Vagina (tissue), 2 donors: ENCODE results near the gene ODAD3. TPM values are rescaled to one million over a fixed set of nuclear protein-coding genes. Genes with fewer than 3 reads are reported as not detected.

Experiments used
- DNase-seq, 2 donors: peaks; one replicate each; pipeline ENCODE4 v3.0.0-alpha.2; 2017; ENCODE audit errors: extremely low spot score in 2 of 2
- H3K27ac ChIP-seq: fragments of 200-600 bp; sonication (generic); one replicate; pipeline ENCODE4 v1.5.1; 2019
- H3K27me3 ChIP-seq: fragments of 200-600 bp; sonication (generic); one replicate; pipeline ENCODE4 v1.5.1; 2019
- H3K36me3 ChIP-seq, 2 donors: fragments of 200-600 bp; sonication (generic); one replicate each; pipeline ENCODE4 v1.5.1; 2017 to 2019
- H3K4me1 ChIP-seq: fragments of 200-600 bp; sonication (generic); one replicate; pipeline ENCODE4 v1.5.1; 2019
- H3K4me3 ChIP-seq, 2 donors: fragments of 200-600 bp; sonication (generic); 1 replicate in 1 of 2; 2 replicates in 1 of 2; pipeline ENCODE4 v1.5.1; 2016 to 2019
- H3K9me3 ChIP-seq: fragments of 200-600 bp; sonication (generic); one replicate; pipeline ENCODE4 v1.5.1; 2019
- POLR2A ChIP-seq, 2 donors: fragments of 450-650 bp; IDR thresholded peaks; one replicate each; pipeline ENCODE4 v1.6.1; 2017; ENCODE audit warnings: antibody characterized with exemption in 2 of 2, mild to moderate bottlenecking in 2 of 2, moderate library complexity in 2 of 2
- POLR2AphosphoS5 ChIP-seq, 2 donors: sonication (generic); formaldehyde crosslinking; IDR thresholded peaks; one replicate each; pipeline ENCODE4 v1.9.0; 2017; ENCODE audit warnings: antibody characterized with exemption in 2 of 2, mild to moderate bottlenecking in 2 of 2, low read depth in 1 of 2; ENCODE audit not compliant: insufficient read depth in 1 of 2
- intact Hi-C: fragments of 100-400 bp; cut with DNase I; formaldehyde crosslinking; loops from one replicate; pipeline ENCODE4 v1.15.1; 2023
- total RNA-seq: library from RNA; depleted of rRNA; stranded (reverse); fragments of >200 nt; gene quantifications from one replicate; pipeline ENCODE4 v1.2.3, GENCODE V29; 2016
- TF ChIP-seq, protein P1 (sequence below), 3 experiments: fragments of 450-650 bp in 2 of 3; fragments of 200-600 bp in 1 of 3; sonication (generic) in 1 of 3; IDR thresholded peaks; one replicate each; pipeline ENCODE4 v1.5.1; 2017 to 2019; ENCODE audit warnings: antibody characterized with exemption in 3 of 3, mild to moderate bottlenecking in 2 of 3, moderate library complexity in 2 of 3

ODAD3 gene
- total RNA-seq, 1 donor from 2014 or later = not detected

DNA sequence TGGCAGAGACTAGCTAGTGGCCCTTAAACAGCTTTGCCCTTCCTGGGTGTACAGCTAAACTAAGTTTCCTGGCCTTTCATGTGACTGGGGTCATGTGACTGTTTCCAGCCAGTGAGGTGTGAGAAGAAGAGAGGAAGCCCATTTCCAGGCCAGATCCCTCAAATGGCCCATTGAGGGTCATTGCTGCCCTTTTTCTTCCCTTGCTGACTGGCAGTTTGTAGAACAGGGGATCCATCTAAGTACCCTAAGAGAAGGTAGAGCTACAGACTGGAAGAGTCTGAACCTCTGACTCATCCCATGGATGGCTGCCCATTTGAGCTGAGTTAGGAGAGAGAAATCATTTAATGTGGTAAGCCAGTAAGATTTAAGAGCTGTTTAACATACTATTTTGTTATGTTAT is 57.7 kb downstream of the ODAD3 start:
- peak overlapping the region; percentile 42 for H3K27ac ChIP-seq
- intact Hi-C loops = loop anchor here (5.0 kb wide), 1 partner anchor 55 kb away; no protein-coding TSS in a partner anchor
- H3K4me1 ChIP-seq = peaks cover 73% of the 10 kb centered on the region

DNA sequence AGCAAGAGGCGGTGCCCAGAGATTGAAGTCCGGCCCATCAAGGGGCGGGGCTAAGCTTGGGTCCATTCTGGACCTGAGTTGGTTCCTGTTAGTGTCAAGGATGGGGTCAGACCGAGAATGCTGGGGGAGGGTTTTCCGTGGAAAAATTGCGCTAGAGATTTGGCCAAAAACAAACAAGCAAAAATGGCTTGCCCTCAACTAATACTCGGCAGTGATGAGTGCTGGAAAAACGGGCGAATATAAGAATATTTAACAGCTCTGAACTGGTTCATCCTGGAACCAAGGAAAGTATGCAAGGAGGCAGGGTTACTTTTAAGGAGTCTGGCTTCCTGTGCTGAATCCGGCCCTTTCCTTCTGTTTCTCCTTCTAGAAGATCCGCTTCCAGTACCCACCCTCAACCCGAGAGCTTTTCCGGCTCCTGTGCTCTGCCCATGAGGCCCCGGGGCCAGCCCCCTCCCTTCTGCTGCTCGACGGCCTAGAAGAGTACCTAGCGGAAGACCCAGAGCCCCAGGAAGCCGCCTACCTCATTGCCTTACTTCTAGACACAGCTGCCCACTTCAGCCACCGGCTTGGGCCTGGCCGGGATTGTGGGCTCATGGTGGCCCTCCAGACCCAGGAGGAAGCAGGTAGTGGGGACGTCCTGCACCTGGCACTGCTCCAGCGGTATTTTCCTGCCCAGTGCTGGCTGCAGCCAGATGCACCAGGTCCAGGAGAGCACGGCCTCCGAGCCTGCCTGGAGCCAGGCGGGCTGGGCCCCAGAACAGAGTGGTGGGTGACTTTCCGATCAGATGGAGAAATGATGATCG is 59.6 kb downstream of the ODAD3 start:
- no peaks in the 10 kb centered on the region for H3K9me3 ChIP-seq
- no peaks in the 10 kb centered on the region for H3K36me3 ChIP-seq
- H3K4me3 ChIP-seq = peak overlapping the region; percentile 60 to 64
- peaks cover 58% of the 10 kb centered on the region for H3K4me1 ChIP-seq
- intact Hi-C loops = loop anchor here (5.0 kb wide), 1 partner anchor 57 kb away; no protein-coding TSS in a partner anchor
- TF ChIP-seq, protein P1, sequence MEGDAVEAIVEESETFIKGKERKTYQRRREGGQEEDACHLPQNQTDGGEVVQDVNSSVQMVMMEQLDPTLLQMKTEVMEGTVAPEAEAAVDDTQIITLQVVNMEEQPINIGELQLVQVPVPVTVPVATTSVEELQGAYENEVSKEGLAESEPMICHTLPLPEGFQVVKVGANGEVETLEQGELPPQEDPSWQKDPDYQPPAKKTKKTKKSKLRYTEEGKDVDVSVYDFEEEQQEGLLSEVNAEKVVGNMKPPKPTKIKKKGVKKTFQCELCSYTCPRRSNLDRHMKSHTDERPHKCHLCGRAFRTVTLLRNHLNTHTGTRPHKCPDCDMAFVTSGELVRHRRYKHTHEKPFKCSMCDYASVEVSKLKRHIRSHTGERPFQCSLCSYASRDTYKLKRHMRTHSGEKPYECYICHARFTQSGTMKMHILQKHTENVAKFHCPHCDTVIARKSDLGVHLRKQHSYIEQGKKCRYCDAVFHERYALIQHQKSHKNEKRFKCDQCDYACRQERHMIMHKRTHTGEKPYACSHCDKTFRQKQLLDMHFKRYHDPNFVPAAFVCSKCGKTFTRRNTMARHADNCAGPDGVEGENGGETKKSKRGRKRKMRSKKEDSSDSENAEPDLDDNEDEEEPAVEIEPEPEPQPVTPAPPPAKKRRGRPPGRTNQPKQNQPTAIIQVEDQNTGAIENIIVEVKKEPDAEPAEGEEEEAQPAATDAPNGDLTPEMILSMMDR (IDR thresholded peaks at IDR 0.05) = no peak
- peak in 1 of 2 donors; percentile 75 for TF ChIP-seq POLR2A (IDR thresholded peaks at IDR 0.05)
- TF ChIP-seq POLR2AphosphoS5 (IDR thresholded peaks at IDR 0.05; ENCODE audit: insufficient read depth in 1 of 2, low read depth in 1 of 2) = peak; percentile 18 to 29
- peak overlapping the region; percentile 86 for H3K27ac ChIP-seq
- DNase-seq = no peak
- H3K27me3 ChIP-seq = no peaks in the 10 kb centered on the region

More for the DNA sequence above, 57.7 kb downstream of the ODAD3 start:
- H3K4me3 ChIP-seq = no peak overlapping the region
- H3K9me3 ChIP-seq = no peaks in the 10 kb centered on the region
- TF ChIP-seq POLR2AphosphoS5 (IDR thresholded peaks at IDR 0.05; ENCODE audit: insufficient read depth in 1 of 2, low read depth in 1 of 2) (peak in 1 of 2 donors; percentile 22), POLR2A (IDR thresholded peaks at IDR 0.05) (no peak)
- no peak for DNase-seq
- H3K27me3 ChIP-seq = no peaks in the 10 kb centered on the region
- H3K36me3 ChIP-seq = no peaks in the 10 kb centered on the region

DNA sequence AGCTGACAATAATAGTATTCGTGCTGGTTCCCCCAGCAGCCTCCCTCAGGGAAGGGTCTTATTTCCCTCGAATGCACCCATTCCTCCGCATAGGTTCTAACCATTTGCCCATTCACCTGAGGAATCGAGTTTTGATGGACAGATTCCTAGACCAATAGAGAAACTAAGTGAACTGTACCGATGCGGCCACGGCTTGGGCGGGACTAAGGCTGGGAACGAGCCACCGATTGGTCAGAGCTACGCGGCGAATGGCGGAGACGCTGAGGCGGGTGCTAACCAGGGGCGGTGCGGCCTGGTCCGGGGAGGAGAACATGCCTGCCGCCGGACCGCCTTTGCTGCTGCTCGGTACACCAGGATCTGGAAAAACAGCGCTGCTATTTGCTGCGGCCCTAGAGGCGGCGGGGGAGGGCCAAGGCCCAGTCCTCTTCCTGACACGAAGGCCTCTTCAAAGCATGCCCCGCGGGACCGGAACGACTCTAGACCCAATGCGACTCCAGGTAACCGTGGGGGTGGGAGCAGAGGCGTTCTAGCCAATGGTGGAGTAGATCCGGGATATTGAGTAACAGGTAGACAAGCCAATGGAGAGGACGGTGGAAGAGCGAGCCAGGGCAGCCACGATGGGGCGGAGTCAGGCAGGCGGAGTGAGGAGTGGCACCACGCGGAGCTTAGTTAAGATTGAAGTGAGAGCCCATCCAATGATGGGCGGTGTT is 60.3 kb downstream of the ODAD3 start, which contains the start of gene SWSAP1:
TSS of gene SWSAP1 (plus strand) at position 234 of the 710 bp plus-strand sequence. CDS start at position 249, 15 bp downstream.
- H3K36me3 ChIP-seq = no peaks in the 10 kb centered on the region
- TF ChIP-seq, protein P1 (IDR thresholded peaks at IDR 0.05) = no peak
- peak; percentile 85 to 93 for TF ChIP-seq POLR2AphosphoS5 (IDR thresholded peaks at IDR 0.05; ENCODE audit: insufficient read depth in 1 of 2, low read depth in 1 of 2)
- TF ChIP-seq POLR2A (IDR thresholded peaks at IDR 0.05) = peak in 1 of 2 donors; percentile 25
- intact Hi-C loops = loop anchor here (5.0 kb wide), 1 partner anchor 58 kb away; no protein-coding TSS in a partner anchor
- no peaks in the 10 kb centered on the region for H3K9me3 ChIP-seq
- H3K27ac ChIP-seq = peak within 1 kb of the TSS; percentile 86
- H3K4me1 ChIP-seq = peaks cover 51% of the 10 kb centered on the region
- no peaks in the 10 kb centered on the region for H3K27me3 ChIP-seq
- peak within 1 kb of the TSS; percentile 60 to 64 for H3K4me3 ChIP-seq
- DNase-seq = peak; percentile 99 to 100

DNA sequence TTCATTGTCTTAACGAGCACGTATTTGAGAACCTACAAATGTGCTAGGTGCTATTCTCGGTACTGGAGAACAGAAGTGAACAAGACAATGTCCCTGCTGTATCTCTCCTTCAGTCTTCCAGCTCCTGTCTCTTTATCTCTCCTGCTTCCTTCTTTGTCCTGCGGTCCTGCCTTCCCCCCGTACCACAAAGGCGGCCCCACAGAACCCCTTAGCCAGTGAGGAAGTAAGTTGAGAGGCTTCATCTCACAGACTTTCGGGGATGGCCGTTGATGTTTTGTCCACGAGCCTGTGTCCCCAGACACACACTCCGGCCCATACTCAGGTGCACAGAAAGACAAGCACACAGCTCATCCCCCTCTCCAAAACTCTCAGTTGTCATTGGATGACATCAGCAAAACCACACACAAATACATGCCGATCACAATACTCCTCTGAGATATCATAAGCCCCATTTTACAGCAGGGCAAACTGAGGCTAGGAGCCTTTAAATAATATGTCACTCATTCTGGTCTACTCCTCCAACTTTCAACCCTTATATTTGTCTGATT is 61.0 kb downstream of the ODAD3 start:
- TF ChIP-seq, protein P1 (IDR thresholded peaks at IDR 0.05) = no peak
- no peak for TF ChIP-seq POLR2AphosphoS5 (IDR thresholded peaks at IDR 0.05; ENCODE audit: insufficient read depth in 1 of 2, low read depth in 1 of 2)

More for the DNA sequence above, 61.0 kb downstream of the ODAD3 start:
- H3K27ac ChIP-seq = peak overlapping the region; percentile 86
- peak overlapping the region; percentile 60 to 64 for H3K4me3 ChIP-seq
- no peaks in the 10 kb centered on the region for H3K36me3 ChIP-seq
- H3K4me1 ChIP-seq = peaks cover 48% of the 10 kb centered on the region
- intact Hi-C loops = no loop called here
- DNase-seq = no peak
- no peaks in the 10 kb centered on the region for H3K9me3 ChIP-seq
- no peaks in the 10 kb centered on the region for H3K27me3 ChIP-seq
